Thymus (tissue), 11 donors: Measurements from ENCODE around the gene RASAL1. TPM values are rescaled to one million over a fixed set of nuclear protein-coding genes. Genes with fewer than 3 reads are reported as not detected.

Experiments
- DNase-seq, 9 donors: peaks; one replicate each; pipeline ENCODE4 v3.0.0-alpha.2; 2013; ENCODE audit warnings: low spot score in 9 of 9, low read depth in 6 of 9, missing footprints in 1 of 9
- H3K27ac ChIP-seq, 2 donors: one replicate each; pipeline ENCODE4 v1.5.1; 2013; ENCODE audit warnings: control low read depth in 1 of 2, low read depth in 1 of 2, low read length in 1 of 2, mild to moderate bottlenecking in 1 of 2, moderate library complexity in 1 of 2
- H3K27me3 ChIP-seq, 2 donors: one replicate each; pipeline ENCODE4 v1.5.1; 2013; ENCODE audit warnings: low read length in 1 of 2; ENCODE audit not compliant: control insufficient read depth in 2 of 2, insufficient read depth in 1 of 2
- H3K36me3 ChIP-seq, 2 donors: one replicate each; pipeline ENCODE4 v1.5.1; 2013; ENCODE audit warnings: low read length in 1 of 2, mild to moderate bottlenecking in 1 of 2, moderate library complexity in 1 of 2; ENCODE audit not compliant: control insufficient read depth in 2 of 2, insufficient read depth in 2 of 2
- H3K4me1 ChIP-seq, 2 donors: one replicate each; pipeline ENCODE4 v1.5.1; 2013; ENCODE audit warnings: low read length in 2 of 2; ENCODE audit not compliant: control insufficient read depth in 2 of 2, insufficient read depth in 2 of 2
- H3K4me3 ChIP-seq, 2 donors: one replicate each; pipeline ENCODE4 v1.5.1; 2013; ENCODE audit warnings: low read length in 2 of 2, control low read depth in 1 of 2, mild to moderate bottlenecking in 1 of 2
- H3K9me3 ChIP-seq, 2 donors: one replicate each; pipeline ENCODE4 v1.5.1; 2013; ENCODE audit warnings: low read length in 1 of 2, mild to moderate bottlenecking in 1 of 2; ENCODE audit not compliant: control insufficient read depth in 2 of 2, insufficient read depth in 1 of 2
- WGBS: extraction: QIAGEN DNeasy Blood & Tissue Kit; methylation state at CpG from one replicate; pipeline ENCODE4 v1.1.7; 2013; 5-methylcytosine and 5-hydroxymethylcytosine counted together
- polyA plus RNA-seq: library from polyadenylated mRNA; stranded (reverse); fragments of 200-250 nt; gene quantifications from one replicate; pipeline ENCODE4 v1.2.3, GENCODE V29; 2013
- total RNA-seq: library from RNA; stranded (reverse); fragments of 120-200 nt; gene quantifications from one replicate; pipeline ENCODE4 v1.2.4, GENCODE V29; 2013
- donor health status: healthy.

Gene RASAL1
- total and polyA plus RNA-seq, 2 donors, result 1.7 to 3.7 TPM

DNA sequence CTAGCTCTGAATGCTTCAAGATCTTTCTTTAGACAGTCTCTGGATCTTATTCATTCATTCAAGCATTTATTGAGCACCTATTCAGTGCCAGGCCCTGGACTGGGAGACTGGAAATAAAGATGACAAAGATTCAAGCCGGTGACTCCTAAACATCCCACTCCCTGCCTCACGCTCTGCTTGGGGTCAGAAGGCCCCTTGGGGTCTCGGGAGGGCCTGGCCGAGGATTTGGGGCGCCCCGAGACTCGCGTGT is 79.3 kb downstream of the RASAL1 start:
- WGBS, result 12% methylated on average over 8 of the region's 8 CpGs
- no peak overlapping the region for H3K27ac ChIP-seq
- H3K4me3 ChIP-seq, result peak overlapping the region; percentile 40 to 43
- DNase-seq, result no peak
- no peaks in the 10 kb centered on the region for H3K36me3 ChIP-seq
- H3K4me1 ChIP-seq, result peaks cover 3 to 18% of the 10 kb centered on the region in 2 donors
- peaks cover 16 to 29% of the 10 kb centered on the region in 2 donors for H3K27me3 ChIP-seq
- no peaks in the 10 kb centered on the region for H3K9me3 ChIP-seq

DNA sequence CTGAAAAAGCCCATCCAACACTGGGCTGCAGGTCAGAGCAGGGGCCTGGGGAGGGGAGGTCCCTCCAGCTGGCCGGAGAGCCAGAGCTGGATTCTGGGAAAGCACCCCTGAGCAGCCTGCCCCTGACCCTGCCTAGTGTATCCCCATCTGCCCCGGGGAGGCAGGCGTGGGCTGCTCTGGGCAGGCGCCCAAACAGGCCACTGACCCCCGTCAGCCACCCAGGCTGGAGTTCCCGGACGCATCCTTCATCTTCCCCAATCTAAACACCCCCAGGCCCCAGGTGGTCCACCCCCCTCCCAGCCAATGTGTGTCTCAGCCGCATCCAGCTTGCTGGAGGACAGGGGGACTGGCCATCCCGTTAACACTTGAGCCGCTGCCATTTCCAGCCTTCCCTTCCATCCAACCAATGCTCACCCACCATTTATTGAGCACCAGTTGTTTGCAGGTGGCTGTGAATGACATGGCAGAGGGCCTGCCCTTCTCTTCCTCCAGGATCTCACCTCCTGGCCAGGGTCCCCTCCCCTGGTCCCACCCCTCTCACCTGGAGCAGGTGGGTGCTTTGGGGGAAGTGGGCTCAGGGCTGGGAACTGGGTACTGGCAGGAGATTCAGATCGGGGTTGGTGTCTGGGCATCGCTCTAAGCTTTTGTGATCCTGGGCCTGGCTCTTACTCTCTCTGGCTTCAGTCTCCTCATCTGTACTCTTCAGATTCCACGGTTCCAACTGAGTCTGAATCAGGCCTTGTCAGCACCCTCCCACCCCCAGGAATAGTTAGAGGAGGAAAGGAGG is 79.8 kb downstream of the RASAL1 start:
- peaks cover 16 to 29% of the 10 kb centered on the region in 2 donors for H3K27me3 ChIP-seq
- H3K4me3 ChIP-seq, result peak overlapping the region in 1 of 2 donors; percentile 40
- peaks cover 3 to 15% of the 10 kb centered on the region in 2 donors for H3K4me1 ChIP-seq
- no peaks in the 10 kb centered on the region for H3K36me3 ChIP-seq
- no peak for DNase-seq
- 92% methylated on average over 13 of the region's 13 CpGs for WGBS
- H3K9me3 ChIP-seq, result no peaks in the 10 kb centered on the region
- no peak overlapping the region for H3K27ac ChIP-seq

- Histone ChIP-seq H3K4me1 (peaks cover 3 to 15% of the 10 kb centered on the region in 2 donors), H3K36me3 (no peaks in the 10 kb centered on the region), H3K27ac (no peak overlapping the region), H3K27me3 (peaks cover 16 to 29% of the 10 kb centered on the region in 2 donors), H3K4me3 (no peak overlapping the region), H3K9me3 (no peaks in the 10 kb centered on the region)
- DNase-seq, result no peak
- WGBS, result 85% methylated on average over 4 of the region's 4 CpGs
Observed at GRCh38 chr12:113054948-113055486, 80.5 kb downstream of the RASAL1 start.

- 59% methylated on average over 4 of the region's 4 CpGs for WGBS
- peaks cover 9 to 19% of the 10 kb centered on the region in 2 donors for H3K27me3 ChIP-seq
- H3K27ac ChIP-seq, result no peak overlapping the region
- H3K4me3 ChIP-seq, result no peak overlapping the region
- H3K36me3 ChIP-seq, result no peaks in the 10 kb centered on the region
- DNase-seq, result no peak
- peaks cover 3 to 22% of the 10 kb centered on the region in 2 donors for H3K4me1 ChIP-seq
- no peaks in the 10 kb centered on the region for H3K9me3 ChIP-seq
Observed at GRCh38 chr12:113052326-113052725, 83.2 kb downstream of the RASAL1 start.

DNA sequence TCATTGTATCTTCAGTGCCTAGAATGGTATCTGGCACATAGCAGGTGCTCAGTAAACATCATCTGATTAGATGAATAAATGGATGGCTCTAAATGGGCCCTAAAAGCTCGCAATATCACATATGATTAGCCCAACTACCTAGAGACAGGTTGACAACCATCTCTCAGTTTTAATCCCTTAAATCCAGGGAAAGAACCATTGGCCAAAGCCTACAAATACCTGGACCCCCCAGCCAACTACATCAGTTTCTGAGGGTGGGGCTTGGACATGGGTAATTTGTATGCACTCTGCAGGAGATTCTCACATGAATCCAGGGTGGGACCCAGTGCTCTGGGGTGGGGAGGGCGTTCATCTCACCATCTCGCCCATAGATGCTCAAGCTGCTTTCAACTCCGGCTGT is 83.8 kb downstream of the RASAL1 start:
- Histone ChIP-seq H3K4me1 (peaks cover 0 to 22% of the 10 kb centered on the region in 2 donors), H3K36me3 (no peaks in the 10 kb centered on the region), H3K27ac (no peak overlapping the region), H3K9me3 (no peaks in the 10 kb centered on the region), H3K27me3 (peaks cover 6 to 13% of the 10 kb centered on the region in 2 donors), H3K4me3 (no peak overlapping the region)
- no peak for DNase-seq
- WGBS, result 97% methylated on average over 4 of the region's 4 CpGs

- no peak for DNase-seq
- Histone ChIP-seq H3K4me1 (peaks cover 0 to 19% of the 10 kb centered on the region in 2 donors), H3K27ac (no peak overlapping the region), H3K4me3 (no peak overlapping the region), H3K36me3 (no peaks in the 10 kb centered on the region), H3K27me3 (peaks cover 4 to 5% of the 10 kb centered on the region in 2 donors), H3K9me3 (no peaks in the 10 kb centered on the region)
- 87% methylated on average over 7 of the region's 7 CpGs for WGBS
Observed at GRCh38 chr12:113050795-113051194, 84.8 kb downstream of the RASAL1 start.

DNA sequence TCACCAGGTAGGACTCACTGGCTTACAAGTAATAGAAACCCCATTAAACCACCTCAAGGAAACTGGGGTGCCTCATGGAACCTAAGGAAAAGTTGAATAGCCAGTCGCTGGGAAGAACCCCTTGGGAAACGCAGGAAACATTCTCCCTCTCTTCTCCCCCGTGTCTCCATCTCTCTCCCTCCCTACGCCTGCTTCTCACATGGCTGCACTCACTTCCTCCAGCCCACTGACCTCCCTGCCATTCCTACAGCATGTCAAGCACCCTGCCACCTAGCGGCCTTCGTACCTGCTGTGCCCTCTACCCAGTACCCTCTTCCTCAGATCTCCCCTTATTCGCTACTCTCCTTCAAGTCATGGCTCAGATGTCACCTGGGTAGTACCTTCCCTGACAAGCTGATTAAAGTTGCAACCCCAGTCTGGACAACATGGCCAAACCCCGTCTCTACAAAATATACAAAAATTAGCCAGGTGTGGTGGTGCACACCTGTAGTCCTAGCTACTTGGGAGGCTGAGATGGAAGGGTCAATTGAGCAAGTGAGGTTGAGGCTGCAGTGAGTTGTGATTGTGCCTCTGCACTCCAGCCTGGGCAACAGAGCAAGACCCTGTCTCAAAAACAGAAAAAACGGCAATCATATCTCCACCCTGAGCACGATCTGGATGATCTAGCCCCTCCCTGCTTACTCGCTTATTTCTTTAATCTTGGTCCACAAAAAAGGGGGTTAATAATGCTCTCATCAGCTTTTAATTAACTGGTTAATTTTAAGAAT is 85.4 kb downstream of the RASAL1 start:
- WGBS, result 83% methylated on average over 11 of the region's 11 CpGs
- no peak for DNase-seq
- peaks cover 0 to 15% of the 10 kb centered on the region in 2 donors for H3K4me1 ChIP-seq

More for the DNA sequence above, 85.4 kb downstream of the RASAL1 start:
- Histone ChIP-seq H3K4me3 (no peak overlapping the region), H3K27me3 (no peaks in the 10 kb centered on the region), H3K9me3 (no peaks in the 10 kb centered on the region), H3K36me3 (no peaks in the 10 kb centered on the region), H3K27ac (no peak overlapping the region)
